Osteocyte (in vitro differentiated cells): Measurements from ENCODE around the gene SDK2. TPM values are rescaled to one million over a fixed set of nuclear protein-coding genes. Genes with fewer than 3 reads are reported as not detected.

Source experiments
- DNase-seq: peaks from one replicate; pipeline ENCODE4 v3.0.0; 2021; ENCODE audit warnings: mixed read lengths; ENCODE audit not compliant: unreplicated experiment; ENCODE audit errors: extremely low spot score
- H3K27ac Mint-ChIP-seq: one replicate; pipeline ENCODE4 v1.8.0; 2021; ENCODE audit warnings: mild to moderate bottlenecking, mixed read lengths; ENCODE audit not compliant: unreplicated experiment
- H3K27me3 Mint-ChIP-seq: one replicate; pipeline ENCODE4 v1.8.0; 2021; ENCODE audit warnings: mixed read lengths; ENCODE audit not compliant: unreplicated experiment
- H3K36me3 Mint-ChIP-seq: one replicate; pipeline ENCODE4 v1.8.0; 2021; ENCODE audit warnings: mixed read lengths; ENCODE audit not compliant: unreplicated experiment
- H3K4me1 Mint-ChIP-seq: one replicate; pipeline ENCODE4 v1.8.0; 2021; ENCODE audit warnings: mixed read lengths; ENCODE audit not compliant: unreplicated experiment
- H3K4me3 Mint-ChIP-seq: one replicate; pipeline ENCODE4 v1.8.0; 2021; ENCODE audit warnings: mild to moderate bottlenecking, moderate library complexity, mixed read lengths; ENCODE audit not compliant: unreplicated experiment
- H3K9me3 Mint-ChIP-seq: one replicate; pipeline ENCODE4 v1.8.0; 2021; ENCODE audit warnings: mixed read lengths; ENCODE audit not compliant: unreplicated experiment
- total RNA-seq: library from RNA; stranded (reverse); gene quantifications from 2 replicates; pipeline ENCODE4 v1.2.1, GENCODE V29; 2021
- TF ChIP-seq, protein P1 (sequence below): fragments of 200-600 bp; sonication (generic); IDR thresholded peaks from 2 replicates; pipeline ENCODE4 v1.5.0; 2021; ENCODE audit warnings: antibody characterized with exemption, mild to moderate bottlenecking, moderate library complexity

The SDK2 gene
- total RNA-seq, 1 donor from 2014 or later = 16.5 TPM

DNA sequence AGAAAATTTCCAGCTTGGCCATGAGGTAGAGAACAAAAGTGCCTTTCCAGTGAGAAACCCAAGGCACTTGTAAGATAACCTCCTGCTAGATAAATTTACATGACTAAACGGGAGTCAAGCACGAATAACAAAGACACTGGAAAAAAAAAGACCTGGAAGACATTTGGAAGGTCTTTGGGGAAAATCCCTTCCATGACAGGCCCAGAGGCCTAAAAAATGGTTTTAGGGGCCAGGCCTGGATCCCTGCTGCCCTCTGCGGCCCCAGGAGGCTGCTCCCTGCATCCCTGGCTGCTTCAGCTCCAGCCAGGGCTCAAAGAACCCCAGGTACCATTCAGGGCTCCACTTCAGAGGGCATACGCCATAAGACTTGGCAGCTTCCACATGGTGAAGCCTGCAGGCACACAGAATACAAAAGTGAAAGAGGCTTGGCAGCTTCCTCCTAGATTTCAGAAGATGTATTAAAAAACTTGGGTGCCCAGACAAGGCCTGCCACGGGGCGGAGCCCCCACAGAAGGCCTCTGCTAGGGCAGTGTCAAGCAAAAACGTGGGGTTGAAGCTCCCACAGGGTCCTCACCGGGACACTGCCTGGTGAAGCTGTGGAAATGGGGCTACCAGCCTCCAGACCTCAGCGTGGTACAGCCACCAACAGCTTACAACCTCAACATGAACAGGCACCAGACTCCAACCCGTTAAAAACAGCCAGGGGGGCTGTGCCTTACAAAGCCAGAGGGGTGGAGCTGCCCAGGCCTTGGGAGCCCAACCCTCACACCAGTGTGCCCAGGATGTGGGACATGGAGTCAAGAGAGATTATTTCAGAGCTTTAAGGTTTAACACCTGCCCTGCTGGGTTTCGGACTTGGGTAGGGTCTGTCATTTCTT is 77.1 kb downstream of the SDK2 start:
- no peak for DNase-seq
- H3K27me3 Mint-ChIP-seq = no peaks in the 10 kb centered on the region
- H3K27ac Mint-ChIP-seq = no peak overlapping the region
- no peaks in the 10 kb centered on the region for H3K36me3 Mint-ChIP-seq
- TF ChIP-seq, protein P1, sequence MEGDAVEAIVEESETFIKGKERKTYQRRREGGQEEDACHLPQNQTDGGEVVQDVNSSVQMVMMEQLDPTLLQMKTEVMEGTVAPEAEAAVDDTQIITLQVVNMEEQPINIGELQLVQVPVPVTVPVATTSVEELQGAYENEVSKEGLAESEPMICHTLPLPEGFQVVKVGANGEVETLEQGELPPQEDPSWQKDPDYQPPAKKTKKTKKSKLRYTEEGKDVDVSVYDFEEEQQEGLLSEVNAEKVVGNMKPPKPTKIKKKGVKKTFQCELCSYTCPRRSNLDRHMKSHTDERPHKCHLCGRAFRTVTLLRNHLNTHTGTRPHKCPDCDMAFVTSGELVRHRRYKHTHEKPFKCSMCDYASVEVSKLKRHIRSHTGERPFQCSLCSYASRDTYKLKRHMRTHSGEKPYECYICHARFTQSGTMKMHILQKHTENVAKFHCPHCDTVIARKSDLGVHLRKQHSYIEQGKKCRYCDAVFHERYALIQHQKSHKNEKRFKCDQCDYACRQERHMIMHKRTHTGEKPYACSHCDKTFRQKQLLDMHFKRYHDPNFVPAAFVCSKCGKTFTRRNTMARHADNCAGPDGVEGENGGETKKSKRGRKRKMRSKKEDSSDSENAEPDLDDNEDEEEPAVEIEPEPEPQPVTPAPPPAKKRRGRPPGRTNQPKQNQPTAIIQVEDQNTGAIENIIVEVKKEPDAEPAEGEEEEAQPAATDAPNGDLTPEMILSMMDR = no peak
- no peaks in the 10 kb centered on the region for H3K4me1 Mint-ChIP-seq
- no peaks in the 10 kb centered on the region for H3K9me3 Mint-ChIP-seq
- H3K4me3 Mint-ChIP-seq = no peak overlapping the region

DNA sequence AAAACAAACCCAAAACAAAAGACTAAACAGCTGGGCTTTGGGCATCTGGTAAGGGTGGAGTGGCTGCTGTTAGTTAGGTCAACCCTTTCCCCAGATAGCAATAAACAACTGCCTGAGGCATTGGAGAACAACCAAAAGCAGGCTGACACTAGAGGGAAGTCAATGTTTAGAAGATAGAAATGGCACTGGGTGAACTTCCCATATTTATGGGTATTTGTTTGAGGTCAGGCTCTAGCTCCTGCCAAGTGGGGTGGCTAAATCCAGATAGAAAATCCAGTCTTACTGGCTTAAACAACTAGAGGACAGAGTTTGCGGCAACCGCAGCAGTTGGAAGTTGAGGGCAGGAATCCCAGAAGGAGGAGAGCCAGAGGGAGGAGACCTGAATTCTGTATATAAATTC is 79.4 kb downstream of the SDK2 start:
- DNase-seq = no peak
- H3K27ac Mint-ChIP-seq = no peak overlapping the region

DNA sequence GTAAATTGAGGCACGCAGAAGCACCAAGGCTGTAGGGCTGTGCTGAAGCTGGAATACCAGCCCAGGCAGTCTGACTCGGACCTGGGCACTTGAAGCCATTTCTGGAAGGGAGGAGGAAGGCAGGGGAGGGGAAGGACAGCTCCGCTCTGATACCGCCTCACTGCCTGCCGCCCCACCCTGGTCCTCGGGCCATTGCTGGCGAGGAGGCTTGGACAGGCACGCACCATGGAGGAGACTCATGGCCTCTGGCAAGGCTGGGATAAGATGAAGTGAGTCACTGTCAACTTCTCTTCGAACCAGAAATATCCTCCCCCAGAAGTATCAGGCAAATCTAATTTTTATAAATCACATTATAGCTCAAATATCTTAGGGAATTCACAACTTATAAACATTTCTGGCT is 81.3 kb downstream of the SDK2 start:
- TF ChIP-seq, protein P1 = no peak
- no peak overlapping the region for H3K27ac Mint-ChIP-seq
- no peak overlapping the region for H3K4me3 Mint-ChIP-seq
- no peaks in the 10 kb centered on the region for H3K4me1 Mint-ChIP-seq
- no peaks in the 10 kb centered on the region for H3K27me3 Mint-ChIP-seq
- no peak for DNase-seq
- H3K36me3 Mint-ChIP-seq = no peaks in the 10 kb centered on the region
- H3K9me3 Mint-ChIP-seq = no peaks in the 10 kb centered on the region

More for the DNA sequence above, 79.4 kb downstream of the SDK2 start:
- no peak overlapping the region for H3K4me3 Mint-ChIP-seq
- H3K27me3 Mint-ChIP-seq = no peaks in the 10 kb centered on the region
- H3K36me3 Mint-ChIP-seq = no peaks in the 10 kb centered on the region
- TF ChIP-seq, protein P1 = no peak
- H3K4me1 Mint-ChIP-seq = no peaks in the 10 kb centered on the region
- H3K9me3 Mint-ChIP-seq = no peaks in the 10 kb centered on the region

DNA sequence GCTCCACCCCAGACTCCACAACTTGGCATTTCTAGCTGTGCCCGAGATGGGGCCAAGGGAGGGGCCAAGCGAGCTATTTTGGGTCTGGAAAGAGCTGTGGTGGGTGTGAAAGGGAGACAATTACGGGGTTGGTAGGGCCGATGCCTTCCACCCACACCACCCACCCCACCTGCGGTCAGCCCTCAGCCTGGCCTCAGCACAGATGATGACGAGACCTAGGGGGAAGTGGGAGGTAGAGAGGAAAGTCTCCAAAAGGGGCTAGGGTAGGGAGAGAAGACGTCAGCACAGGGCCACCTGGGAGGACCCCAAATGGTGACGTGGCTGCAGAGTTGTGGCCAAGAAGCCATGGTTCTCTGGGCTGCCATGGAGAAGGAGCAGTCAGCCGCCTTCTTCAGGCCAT is 83.1 kb downstream of the SDK2 start:
- H3K36me3 Mint-ChIP-seq = no peaks in the 10 kb centered on the region
- TF ChIP-seq, protein P1 = no peak
- peaks cover 4% of the 10 kb centered on the region for H3K27me3 Mint-ChIP-seq
- no peak overlapping the region for H3K4me3 Mint-ChIP-seq
- no peak for DNase-seq
- H3K4me1 Mint-ChIP-seq = no peaks in the 10 kb centered on the region
- no peaks in the 10 kb centered on the region for H3K9me3 Mint-ChIP-seq
- no peak overlapping the region for H3K27ac Mint-ChIP-seq

DNA sequence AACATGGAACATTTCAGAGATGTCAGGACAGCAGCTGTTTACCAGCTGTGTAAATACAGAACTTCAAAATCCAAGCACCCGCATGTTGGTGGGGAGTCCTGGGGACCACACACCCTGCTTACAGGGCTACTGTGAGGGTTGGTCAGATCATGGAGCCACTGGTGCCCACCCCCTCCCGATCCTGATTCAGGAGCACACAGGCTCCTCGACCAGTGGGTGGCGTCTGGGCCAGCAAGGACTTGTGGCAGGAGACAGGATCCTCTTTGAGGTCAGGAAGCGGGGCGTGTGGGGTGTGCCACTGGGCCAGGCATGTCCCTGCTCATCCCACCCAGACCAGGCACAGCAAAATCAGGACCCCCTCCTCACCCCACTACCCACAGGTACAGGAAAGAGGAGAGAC is 83.6 kb downstream of the SDK2 start:
- peaks cover 4% of the 10 kb centered on the region for H3K27me3 Mint-ChIP-seq
- no peak for DNase-seq
- no peaks in the 10 kb centered on the region for H3K4me1 Mint-ChIP-seq
- H3K9me3 Mint-ChIP-seq = no peaks in the 10 kb centered on the region
- H3K27ac Mint-ChIP-seq = no peak overlapping the region
- H3K4me3 Mint-ChIP-seq = no peak overlapping the region
- no peaks in the 10 kb centered on the region for H3K36me3 Mint-ChIP-seq
- TF ChIP-seq, protein P1 = no peak
